ACHN (cell line): Measurements from ENCODE around the gene TOR2A.
A peak's percentile ranks its signal among the peaks of the same experiment; 100 is the strongest.

Source experiments
- DNase-seq: peaks from one replicate; pipeline ENCODE4 v3.0.0-alpha.2; 2015
- in situ Hi-C: cut with HindIII; loops from 2 replicates; pipeline ENCODE4 v1.10.0; 2017; ENCODE audit warnings: low sequenced_read_pairs, low pct_ligation_motif_present, low pct_unique_long_range_greater_than_20kb

Gene TOR2A

GRCh38 chr9:127751269-127752054 lies 16.4 kb upstream of the TOR2A start:
- in situ Hi-C loops = no loop called here
- peak; percentile 33 for DNase-seq

GRCh38 chr9:127749090-127749787 lies 14.1 kb upstream of the TOR2A start:
- DNase-seq = no peak
- in situ Hi-C loops = no loop called here

- DNase-seq = no peak
- in situ Hi-C loops = no loop called here
These were observed 12.0 kb upstream of the TOR2A start for GRCh38 chr9:127746959-127747569.

GRCh38 chr9:127744398-127745110 lies 9.5 kb upstream of the TOR2A start:
- in situ Hi-C loops = no loop called here
- no peak for DNase-seq

- DNase-seq = peak; percentile 83
- in situ Hi-C loops = no loop called here
These were observed 7.5 kb upstream of the TOR2A start for GRCh38 chr9:127742435-127743088.

- in situ Hi-C loops = no loop called here
- peak; percentile 27 for DNase-seq
These were observed 6.8 kb upstream of the TOR2A start for GRCh38 chr9:127741831-127742434.

GRCh38 chr9:127739614-127740330 lies 4.7 kb upstream of the TOR2A start:
- in situ Hi-C loops = no loop called here
- no peak for DNase-seq

GRCh38 chr9:127738666-127739065 lies 3.6 kb upstream of the TOR2A start:
- no peak for DNase-seq
- in situ Hi-C loops = no loop called here

- in situ Hi-C loops = no loop called here
- DNase-seq = no peak
These were observed 564 bp upstream of the TOR2A start for GRCh38 chr9:127735530-127736185.

GRCh38 chr9:127734247-127734746 lies 797 bp downstream of the TOR2A start:
- no peak for DNase-seq
- in situ Hi-C loops = no loop called here

GRCh38 chr9:127733614-127734013 lies 1.5 kb downstream of the TOR2A start:
- no peak for DNase-seq
- in situ Hi-C loops = no loop called here

- in situ Hi-C loops = no loop called here
- DNase-seq = no peak
These were observed 2.6 kb downstream of the TOR2A start for GRCh38 chr9:127732444-127732843.

GRCh38 chr9:127731938-127732337 lies 3.2 kb downstream of the TOR2A start:
- in situ Hi-C loops = no loop called here
- no peak for DNase-seq

- in situ Hi-C loops = no loop called here
- no peak for DNase-seq
These were observed 4.2 kb downstream of the TOR2A start for GRCh38 chr9:127730799-127731410.

GRCh38 chr9:127730262-127730661 lies 4.8 kb downstream of the TOR2A start:
- in situ Hi-C loops = no loop called here
- DNase-seq = no peak

- in situ Hi-C loops = no loop called here
- no peak for DNase-seq
These were observed 5.4 kb downstream of the TOR2A start for GRCh38 chr9:127729522-127730256.
